ENCODE data around the gene VHLL.

DNA sequence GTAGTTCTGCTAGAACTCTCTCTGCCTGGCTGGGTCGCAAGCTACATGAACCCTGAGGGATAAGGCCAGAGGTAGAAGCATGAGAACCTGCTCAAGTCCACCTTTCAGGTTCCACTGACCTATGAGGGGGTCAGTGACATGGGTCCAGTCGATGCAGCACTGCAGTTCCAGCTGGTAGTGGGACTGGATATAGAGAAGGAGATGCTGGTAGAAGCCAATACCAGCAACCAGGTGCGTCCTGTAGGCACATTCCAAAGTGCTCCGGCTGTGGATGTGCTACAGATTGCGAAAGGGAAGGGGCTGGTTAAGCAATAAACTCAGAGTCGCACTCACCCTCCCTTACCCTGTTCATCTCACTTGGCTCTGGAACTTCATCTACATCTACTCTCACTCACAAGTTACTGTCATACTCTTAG lies 22.1 kb downstream of the VHLL start:
- TF ChIP-seq CTCF (conservative IDR thresholded peaks at IDR 0.05; ENCODE audit: low read depth, low read length) = no peak
- no peak for TF ChIP-seq EZH2 (IDR thresholded peaks at IDR 0.05; ENCODE audit: low read length, unreplicated experiment)
